ENCODE results near the gene TLE5.

TLE5 gene

DNA sequence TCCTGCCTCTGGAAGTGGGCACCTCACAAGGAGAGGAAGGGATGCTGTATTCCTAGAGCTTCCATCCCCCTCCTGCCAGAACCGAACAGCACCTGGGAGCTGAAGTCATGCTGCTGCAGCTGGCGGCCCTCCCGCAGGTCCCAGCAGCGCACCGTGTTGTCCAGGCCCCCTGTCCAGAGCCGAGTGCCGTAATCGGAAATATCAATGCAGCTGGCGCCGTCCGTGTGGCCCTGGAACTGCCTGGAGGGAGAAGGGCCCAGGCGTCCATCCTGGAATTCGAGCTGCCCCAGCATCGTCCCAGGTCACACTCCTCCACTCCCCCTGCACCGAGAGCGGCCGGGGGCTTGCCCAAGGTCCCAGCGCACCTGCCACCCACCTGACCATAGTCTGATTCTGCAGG is 57.0 kb downstream of the TLE5 start:
- H3K9me3 ChIP-seq (ENCODE audit: insufficient read depth, low read length), result no peaks in the 10 kb centered on the region
- H3K27me3 ChIP-seq (ENCODE audit: low read length), result no peaks in the 10 kb centered on the region
- no peak overlapping the region for H3K4me2 ChIP-seq (ENCODE audit: low read depth, low read length, poor library complexity, severe bottlenecking)
- H3K36me3 ChIP-seq (ENCODE audit: low read length), result no peaks in the 10 kb centered on the region
- no peak overlapping the region for H3K9ac ChIP-seq (ENCODE audit: low read length)
- TF ChIP-seq EZH2phosphoT487 (conservative IDR thresholded peaks at IDR 0.05; ENCODE audit: low read length) (no peak), CTCF (IDR thresholded peaks at IDR 0.05; ENCODE audit: insufficient read depth, low read length, poor library complexity, severe bottlenecking) (no peak)
- H3K79me2 ChIP-seq (ENCODE audit: insufficient read depth, low read length), result no peaks in the 10 kb centered on the region
- no peak overlapping the region for H3K27ac ChIP-seq (ENCODE audit: low read depth, low read length)
- no peaks in the 10 kb centered on the region for H3K9me2 ChIP-seq (replicated peaks; ENCODE audit: insufficient read depth, low read length)
- no peak overlapping the region for H2AFZ ChIP-seq (ENCODE audit: low read depth, low read length, severe bottlenecking)
- H3F3A ChIP-seq (ENCODE audit: insufficient read depth), result no peaks in the 10 kb centered on the region
- H3K4me3 ChIP-seq (ENCODE audit: insufficient read depth, low read length, poor library complexity, severe bottlenecking), result no peak overlapping the region
- no peaks in the 10 kb centered on the region for H4K20me1 ChIP-seq (ENCODE audit: low read depth, low read length)

GRCh38 chr19:3004522-3004921 is 57.8 kb downstream of the TLE5 start:
- H3K79me2 ChIP-seq (ENCODE audit: insufficient read depth, low read length), result no peaks in the 10 kb centered on the region
- no peak overlapping the region for H3K27ac ChIP-seq (ENCODE audit: low read depth, low read length)
- no peaks in the 10 kb centered on the region for H3K9me2 ChIP-seq (replicated peaks; ENCODE audit: insufficient read depth, low read length)
- no peak overlapping the region for H3K9ac ChIP-seq (ENCODE audit: low read length)
- H3K4me2 ChIP-seq (ENCODE audit: low read depth, low read length, poor library complexity, severe bottlenecking), result no peak overlapping the region
- H3K36me3 ChIP-seq (ENCODE audit: low read length), result no peaks in the 10 kb centered on the region
- no peaks in the 10 kb centered on the region for H3K9me3 ChIP-seq (ENCODE audit: insufficient read depth, low read length)
- H4K20me1 ChIP-seq (ENCODE audit: low read depth, low read length), result no peaks in the 10 kb centered on the region
- TF ChIP-seq CTCF (IDR thresholded peaks at IDR 0.05; ENCODE audit: insufficient read depth, low read length, poor library complexity, severe bottlenecking) (no peak), EZH2phosphoT487 (conservative IDR thresholded peaks at IDR 0.05; ENCODE audit: low read length) (no peak)
- H3K4me3 ChIP-seq (ENCODE audit: insufficient read depth, low read length, poor library complexity, severe bottlenecking), result no peak overlapping the region
- no peaks in the 10 kb centered on the region for H3K27me3 ChIP-seq (ENCODE audit: low read length)
- no peaks in the 10 kb centered on the region for H3F3A ChIP-seq (ENCODE audit: insufficient read depth)
- H2AFZ ChIP-seq (ENCODE audit: low read depth, low read length, severe bottlenecking), result no peak overlapping the region

- Histone ChIP-seq H3K79me2 (ENCODE audit: insufficient read depth, low read length) (no peaks in the 10 kb centered on the region), H3K27ac (ENCODE audit: low read depth, low read length) (no peak overlapping the region), H3K4me3 (ENCODE audit: insufficient read depth, low read length, poor library complexity, severe bottlenecking) (no peak overlapping the region), H3K36me3 (ENCODE audit: low read length) (no peaks in the 10 kb centered on the region), H3K4me2 (ENCODE audit: low read depth, low read length, poor library complexity, severe bottlenecking) (no peak overlapping the region), H3F3A (ENCODE audit: insufficient read depth) (no peaks in the 10 kb centered on the region), H3K9me2 (replicated peaks; ENCODE audit: insufficient read depth, low read length) (no peaks in the 10 kb centered on the region), H3K9ac (ENCODE audit: low read length) (no peak overlapping the region), H3K9me3 (ENCODE audit: insufficient read depth, low read length) (no peaks in the 10 kb centered on the region), H2AFZ (ENCODE audit: low read depth, low read length, severe bottlenecking) (no peak overlapping the region), H4K20me1 (ENCODE audit: low read depth, low read length) (no peaks in the 10 kb centered on the region), H3K27me3 (ENCODE audit: low read length) (no peaks in the 10 kb centered on the region)
- TF ChIP-seq CTCF (IDR thresholded peaks at IDR 0.05; ENCODE audit: insufficient read depth, low read length, poor library complexity, severe bottlenecking), result no peak
- no peak for TF ChIP-seq EZH2phosphoT487 (conservative IDR thresholded peaks at IDR 0.05; ENCODE audit: low read length)
These were observed 59.2 kb downstream of the TLE5 start for GRCh38 chr19:3003046-3003445.

Data from SU-DHL-6 (cell line).